ENCODE results near the gene NTRK2. TPM values are rescaled to one million over a fixed set of nuclear protein-coding genes. Genes with fewer than 3 reads are reported as not detected.

Gene NTRK2
- total and polyA plus RNA-seq, 10 of the 15 experiments (the other 5 are each of a cell fraction or from before 2014, with no cell fraction given): 0.42 to 4.6 (median 0.65) TPM

GRCh38 chr9:84996716-84997115 lies 327.2 kb downstream of the NTRK2 start (continued):
- TF ChIP-seq RELA (IDR thresholded peaks at IDR 0.05; ENCODE audit: borderline replicate concordance, partially characterized antibody) (no peak), ZNF274 (IDR thresholded peaks at IDR 0.05; ENCODE audit: insufficient read depth, insufficient read length) (no peak), NBN (IDR thresholded peaks at IDR 0.05) (no peak), CHD2 (IDR thresholded peaks at IDR 0.05; ENCODE audit: borderline replicate concordance, low read depth, low read length) (no peak), RELB (IDR thresholded peaks at IDR 0.05; ENCODE audit: low read depth) (no peak), TCF7 (IDR thresholded peaks at IDR 0.05; ENCODE audit: borderline replicate concordance) (no peak), CUX1 (IDR thresholded peaks at IDR 0.05; ENCODE audit: insufficient replicate concordance, low read depth, low read length) (no peak), CREM (IDR thresholded peaks at IDR 0.05; ENCODE audit: low read depth) (no peak), EGR1 (IDR thresholded peaks at IDR 0.05; ENCODE audit: borderline replicate concordance in 1 of 2, low read depth in 2 of 2, low read length in 2 of 2) (no peak), NRF1 (conservative IDR thresholded peaks at IDR 0.05; ENCODE audit: low read depth, low read length) (no peak)
